ENCODE results near the gene VBP1. TPM values are rescaled to one million over a fixed set of nuclear protein-coding genes. Genes with fewer than 3 reads are reported as not detected.

VBP1 gene
- total and polyA plus RNA-seq, 8 donors: 8.0 to 22.7 (median 13.8) TPM

GRCh38 chrX:155225774-155226173, 9.5 kb downstream of the VBP1 start:
- no peaks in the 10 kb centered on the region for H3K4me1 ChIP-seq
- no peak for FAIRE-seq
- no peak overlapping the region for H3K4me3 ChIP-seq
- WGBS, 2 donors: 60 to 80% methylated on average over 3 of the region's 3 CpGs
- no peak for DNase-seq
- TF ChIP-seq, protein P1, sequence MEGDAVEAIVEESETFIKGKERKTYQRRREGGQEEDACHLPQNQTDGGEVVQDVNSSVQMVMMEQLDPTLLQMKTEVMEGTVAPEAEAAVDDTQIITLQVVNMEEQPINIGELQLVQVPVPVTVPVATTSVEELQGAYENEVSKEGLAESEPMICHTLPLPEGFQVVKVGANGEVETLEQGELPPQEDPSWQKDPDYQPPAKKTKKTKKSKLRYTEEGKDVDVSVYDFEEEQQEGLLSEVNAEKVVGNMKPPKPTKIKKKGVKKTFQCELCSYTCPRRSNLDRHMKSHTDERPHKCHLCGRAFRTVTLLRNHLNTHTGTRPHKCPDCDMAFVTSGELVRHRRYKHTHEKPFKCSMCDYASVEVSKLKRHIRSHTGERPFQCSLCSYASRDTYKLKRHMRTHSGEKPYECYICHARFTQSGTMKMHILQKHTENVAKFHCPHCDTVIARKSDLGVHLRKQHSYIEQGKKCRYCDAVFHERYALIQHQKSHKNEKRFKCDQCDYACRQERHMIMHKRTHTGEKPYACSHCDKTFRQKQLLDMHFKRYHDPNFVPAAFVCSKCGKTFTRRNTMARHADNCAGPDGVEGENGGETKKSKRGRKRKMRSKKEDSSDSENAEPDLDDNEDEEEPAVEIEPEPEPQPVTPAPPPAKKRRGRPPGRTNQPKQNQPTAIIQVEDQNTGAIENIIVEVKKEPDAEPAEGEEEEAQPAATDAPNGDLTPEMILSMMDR (IDR thresholded peaks at IDR 0.05): no peak
- no peaks in the 10 kb centered on the region for H3K9me3 ChIP-seq
- ATAC-seq: no peak
- intact Hi-C loops (cut with DNase I): no loop called here
- H3K27ac ChIP-seq: no peak overlapping the region
- peaks cover 0 to 11% (median 0%) of the 10 kb centered on the region in 3 donors for H3K36me3 ChIP-seq
- H3K27me3 ChIP-seq: no peaks in the 10 kb centered on the region

DNA sequence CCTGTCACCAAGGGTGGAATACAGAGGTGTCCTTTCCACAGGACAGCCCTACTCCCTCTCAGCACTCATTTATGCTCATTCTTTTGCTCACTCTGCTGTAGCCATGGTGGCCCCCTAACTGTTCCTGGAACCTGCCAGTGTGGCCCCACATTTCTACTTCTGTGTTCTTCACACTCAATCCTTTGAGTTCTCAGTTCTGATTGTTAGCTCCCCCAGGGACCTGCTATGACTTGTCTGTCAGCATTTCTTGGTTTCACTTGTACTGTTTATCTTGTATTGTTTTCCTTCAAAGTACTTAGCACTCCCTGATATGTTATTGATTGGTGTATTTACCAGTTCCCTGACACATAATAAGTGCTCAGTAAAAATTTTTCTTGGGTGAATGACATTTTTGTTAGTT, 14.9 kb downstream of the VBP1 start:
- intact Hi-C loops (cut with DNase I): no loop called here
- Histone ChIP-seq H3K27ac (no peak overlapping the region), H3K9me3 (no peaks in the 10 kb centered on the region), H3K36me3 (peaks cover 0 to 11% (median 0%) of the 10 kb centered on the region in 3 donors), H3K4me1 (no peaks in the 10 kb centered on the region), H3K27me3 (no peaks in the 10 kb centered on the region), H3K4me3 (no peak overlapping the region)
- no peak for FAIRE-seq
- no peak for ATAC-seq
- no peak for DNase-seq
- TF ChIP-seq, protein P1 (IDR thresholded peaks at IDR 0.05): no peak

DNA sequence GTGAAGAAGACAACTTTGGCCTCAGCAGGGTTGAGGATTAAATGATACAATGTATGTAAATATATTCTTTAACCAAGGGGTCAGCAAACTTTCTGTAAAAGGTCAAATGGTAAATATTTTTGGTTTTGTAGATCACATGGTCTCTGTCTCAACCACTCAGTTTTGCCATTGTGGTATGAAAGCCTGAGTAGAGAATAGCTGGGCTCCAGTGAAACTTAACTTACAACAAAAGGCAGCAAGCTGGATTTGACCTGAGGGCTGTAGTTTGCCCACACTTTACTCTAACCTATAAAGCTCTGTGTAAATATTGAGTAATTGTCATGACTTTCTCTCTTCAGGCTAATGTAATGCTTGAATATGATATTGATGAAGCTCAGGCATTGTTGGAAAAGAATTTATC, 19.6 kb downstream of the VBP1 start:
- TF ChIP-seq, protein P1 (IDR thresholded peaks at IDR 0.05): no peak

GRCh38 chrX:155237719-155238118, 21.5 kb downstream of the VBP1 start:
- Histone ChIP-seq H3K4me3 (no peak overlapping the region), H3K4me1 (no peaks in the 10 kb centered on the region), H3K27me3 (no peaks in the 10 kb centered on the region), H3K36me3 (no peaks in the 10 kb centered on the region), H3K27ac (no peak overlapping the region), H3K9me3 (no peaks in the 10 kb centered on the region)
- DNase-seq (no peak), FAIRE-seq (no peak), ATAC-seq (no peak)
- TF ChIP-seq, protein P1 (IDR thresholded peaks at IDR 0.05): no peak
- 78 to 98% methylated on average over 5 of the region's 5 CpGs for WGBS, 2 donors
- intact Hi-C loops (cut with DNase I): no loop called here

More for the DNA sequence above, 19.6 kb downstream of the VBP1 start:
- H3K4me3 ChIP-seq: no peak overlapping the region
- FAIRE-seq (no peak), DNase-seq (no peak), ATAC-seq (no peak)
- no peak overlapping the region for H3K27ac ChIP-seq
- H3K27me3 ChIP-seq: no peaks in the 10 kb centered on the region
- intact Hi-C loops (cut with DNase I): no loop called here
- H3K4me1 ChIP-seq: no peaks in the 10 kb centered on the region
- no peaks in the 10 kb centered on the region for H3K9me3 ChIP-seq
- no peaks in the 10 kb centered on the region for H3K36me3 ChIP-seq

DNA sequence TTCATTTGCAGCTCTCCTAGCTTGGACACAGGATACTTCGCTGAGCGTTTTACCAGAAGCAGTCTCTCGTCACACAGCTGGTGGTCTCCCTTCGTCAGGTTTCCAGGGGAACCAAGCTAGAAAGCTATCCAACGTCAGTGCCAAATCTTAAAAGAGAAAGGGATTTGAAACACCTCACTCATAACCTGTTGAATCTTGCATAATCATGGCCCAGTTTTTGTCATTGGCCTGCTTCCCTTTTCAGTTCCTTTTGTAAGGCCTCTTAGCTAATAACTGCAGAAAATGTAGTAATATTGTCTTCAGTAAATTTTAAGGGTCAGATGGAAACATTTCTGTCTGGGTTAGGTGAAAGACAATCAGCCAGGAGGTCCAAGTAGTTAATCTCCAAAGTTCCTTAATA, 26.0 kb downstream of the VBP1 start:
- TF ChIP-seq, protein P1 (IDR thresholded peaks at IDR 0.05): no peak
- WGBS, 2 donors: 66 to 84% methylated on average over 5 of the region's 5 CpGs
- Histone ChIP-seq H3K9me3 (no peaks in the 10 kb centered on the region), H3K36me3 (no peaks in the 10 kb centered on the region), H3K27me3 (no peaks in the 10 kb centered on the region), H3K4me1 (no peaks in the 10 kb centered on the region), H3K4me3 (no peak overlapping the region), H3K27ac (no peak overlapping the region)
- DNase-seq (no peak), ATAC-seq (no peak), FAIRE-seq (no peak)
- intact Hi-C loops (cut with DNase I): no loop called here
